CD4-positive, alpha-beta T cell (primary cell): ENCODE measurements around the gene NSUN5. TPM values are rescaled to one million over a fixed set of nuclear protein-coding genes. Genes with fewer than 3 reads are reported as not detected.
A peak's percentile ranks its signal among the peaks of the same experiment; 100 is the strongest.
"Not testable (repeated sequence)": the region's sequence is repeated elsewhere in the genome, so short reads cannot be mapped to it uniquely, and the experiment has no call there.

ENCODE experiments used
- ATAC-seq: fragments of 200-7000 bp; cut with Tn5 transposase; one replicate; pipeline ENCODE4 v1.10.0; 2022; ENCODE audit warnings: mild to moderate bottlenecking; ENCODE audit not compliant: poor library complexity
- CTCF ChIA-PET: fragments of 350-600 bp; sonication (Branson Sonifier 250); formaldehyde crosslinking; loops from one replicate; lab custom pipeline; 2021; ENCODE audit warnings: antibody characterized with exemption, inconsistent platforms; lab: Charles Lee
- POLR2A ChIA-PET: fragments of 350-600 bp; sonication (Branson Sonifier 250); formaldehyde crosslinking; loops from one replicate; lab custom pipeline; 2021; ENCODE audit warnings: antibody characterized with exemption, inconsistent platforms; lab: Charles Lee
- DNase-seq, 14 experiments: peaks; one replicate each; pipeline ENCODE4 v3.0.0-alpha.2; 2013 to 2020; ENCODE audit warnings: mixed read lengths in 2 of 14
- H3K27ac ChIP-seq, 2 donors: one replicate each; pipeline versions ENCODE4 v1.5.1 to v1.7.0; 2013; ENCODE audit warnings: low read length in 2 of 2, low read depth in 1 of 2, mild to moderate bottlenecking in 1 of 2
- H3K27me3 ChIP-seq, 2 experiments: 1 replicate in 1 of 2; 2 replicates in 1 of 2; pipeline versions ENCODE4 v1.6.1 to v1.7.0; 2013; ENCODE audit warnings: low read length in 2 of 2, control low read depth in 1 of 2, mild to moderate bottlenecking in 1 of 2, moderate library complexity in 1 of 2; ENCODE audit not compliant: insufficient read depth in 2 of 2, control insufficient read depth in 1 of 2
- H3K36me3 ChIP-seq: one replicate; pipeline ENCODE4 v1.6.1; 2013; ENCODE audit warnings: low read length, control low read depth; ENCODE audit not compliant: insufficient read depth
- H3K4me1 ChIP-seq: one replicate; pipeline ENCODE4 v1.6.1; 2013; ENCODE audit warnings: low read length, control low read depth; ENCODE audit not compliant: insufficient read depth
- H3K4me3 ChIP-seq: one replicate; pipeline ENCODE4 v1.5.1; 2013; ENCODE audit warnings: mild to moderate bottlenecking, low read length, moderate library complexity
- H3K9me3 ChIP-seq, 2 experiments: 1 replicate in 1 of 2; 2 replicates in 1 of 2; pipeline versions ENCODE4 v1.6.1 to v1.7.0; 2013; ENCODE audit warnings: low read length in 2 of 2, mild to moderate bottlenecking in 2 of 2, control low read depth in 1 of 2, moderate library complexity in 1 of 2; ENCODE audit not compliant: control insufficient read depth in 1 of 2, insufficient read depth in 1 of 2
- H3K27ac Mint-ChIP-seq: one replicate; pipeline ENCODE4 v1.8.0; 2020; ENCODE audit warnings: mixed read lengths
- H3K27me3 Mint-ChIP-seq: one replicate; pipeline ENCODE4 v1.8.0; 2021; ENCODE audit warnings: mixed read lengths
- H3K36me3 Mint-ChIP-seq: one replicate; pipeline ENCODE4 v1.8.0; 2021; ENCODE audit warnings: low read depth, mixed read lengths
- H3K4me1 Mint-ChIP-seq: one replicate; pipeline ENCODE4 v1.8.0; 2021; ENCODE audit warnings: low read depth, mixed read lengths
- H3K4me3 Mint-ChIP-seq: one replicate; pipeline ENCODE4 v1.8.0; 2020; ENCODE audit warnings: mild to moderate bottlenecking, mixed read lengths
- H3K9me3 Mint-ChIP-seq: one replicate; pipeline ENCODE4 v1.8.0; 2020; ENCODE audit warnings: mixed read lengths
- intact Hi-C, 2 experiments: fragments of 100-400 bp; cut with DNase I in 1 of 2; cut with micrococcal nuclease in 1 of 2; formaldehyde crosslinking; loops; one replicate each; pipeline versions ENCODE4 v1.15.1 to v1.9.0; 2023 to 2025; cut with DNase I, micrococcal nuclease
- total RNA-seq, 174 experiments: library from RNA in 2 of 174; stranded (reverse) in 2 of 174; gene quantifications; one replicate each; pipeline ENCODE4 v1.2.3 and lab custom pipeline; 2021 to 2026
- TF ChIP-seq, protein P1 (sequence below): fragments of 200-600 bp; IDR thresholded peaks from one replicate; pipeline ENCODE4 v1.8.0; 2022; ENCODE audit warnings: antibody characterized with exemption, mild to moderate bottlenecking

The NSUN5 gene
- total RNA-seq, 2 experiments from 2014 or later: 31.2 to 32.6 TPM

DNA sequence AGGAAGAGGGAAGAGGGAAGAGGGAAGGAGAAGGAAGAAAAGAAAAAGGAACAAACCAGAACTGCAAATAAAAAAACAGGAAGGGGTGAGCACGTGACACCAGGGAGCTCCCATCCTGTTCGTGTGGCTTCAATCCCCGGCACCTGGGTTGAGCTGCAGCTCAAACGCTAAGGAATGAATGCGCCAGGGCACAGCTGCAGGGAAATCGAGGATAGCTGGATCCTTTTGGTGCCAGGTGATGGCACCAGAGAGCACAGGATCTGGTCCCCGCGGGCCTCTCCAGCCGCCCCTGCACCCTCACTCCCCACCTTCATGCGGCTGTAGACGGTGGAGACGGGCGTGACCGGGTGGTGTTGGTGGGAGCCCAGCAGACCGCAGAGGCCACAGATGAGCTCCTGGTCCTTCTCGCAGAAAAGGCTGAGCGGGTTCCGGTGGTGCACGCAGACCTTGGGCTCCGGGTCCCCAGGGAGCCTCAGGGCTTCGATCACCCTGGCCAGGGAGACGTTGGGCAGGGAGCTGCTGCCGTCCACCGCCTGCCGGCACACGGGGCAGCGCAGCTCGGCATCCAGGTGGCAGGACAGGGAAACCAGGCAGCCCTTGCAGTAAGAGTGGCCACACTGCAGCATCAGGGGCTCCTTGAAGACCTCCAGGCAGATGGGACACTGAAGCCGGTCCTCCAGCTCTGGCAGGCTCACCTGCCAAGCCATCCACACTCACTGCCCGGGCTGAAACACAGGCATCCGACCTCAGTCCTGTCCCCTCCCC, 15.6 kb upstream of the NSUN5 start:
- H3K4me3 ChIP-seq: peak overlapping the region; percentile 29
- TF ChIP-seq, protein P1, sequence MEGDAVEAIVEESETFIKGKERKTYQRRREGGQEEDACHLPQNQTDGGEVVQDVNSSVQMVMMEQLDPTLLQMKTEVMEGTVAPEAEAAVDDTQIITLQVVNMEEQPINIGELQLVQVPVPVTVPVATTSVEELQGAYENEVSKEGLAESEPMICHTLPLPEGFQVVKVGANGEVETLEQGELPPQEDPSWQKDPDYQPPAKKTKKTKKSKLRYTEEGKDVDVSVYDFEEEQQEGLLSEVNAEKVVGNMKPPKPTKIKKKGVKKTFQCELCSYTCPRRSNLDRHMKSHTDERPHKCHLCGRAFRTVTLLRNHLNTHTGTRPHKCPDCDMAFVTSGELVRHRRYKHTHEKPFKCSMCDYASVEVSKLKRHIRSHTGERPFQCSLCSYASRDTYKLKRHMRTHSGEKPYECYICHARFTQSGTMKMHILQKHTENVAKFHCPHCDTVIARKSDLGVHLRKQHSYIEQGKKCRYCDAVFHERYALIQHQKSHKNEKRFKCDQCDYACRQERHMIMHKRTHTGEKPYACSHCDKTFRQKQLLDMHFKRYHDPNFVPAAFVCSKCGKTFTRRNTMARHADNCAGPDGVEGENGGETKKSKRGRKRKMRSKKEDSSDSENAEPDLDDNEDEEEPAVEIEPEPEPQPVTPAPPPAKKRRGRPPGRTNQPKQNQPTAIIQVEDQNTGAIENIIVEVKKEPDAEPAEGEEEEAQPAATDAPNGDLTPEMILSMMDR: peak; percentile 61
- not testable (repeated sequence) for H3K9me3 ChIP-seq, H3K36me3 Mint-ChIP-seq, H3K27me3 Mint-ChIP-seq, H3K4me1 Mint-ChIP-seq, H3K27ac ChIP-seq, H3K36me3 ChIP-seq, H3K9me3 Mint-ChIP-seq, H3K27me3 ChIP-seq
- intact Hi-C loops: loop anchor here (1.0 kb wide), 2 partner anchors 127 to 128 kb away; no protein-coding TSS in a partner anchor
- peak; percentile 94 for ATAC-seq
- CTCF ChIA-PET: interaction anchor here (0.6 to 1.1 kb wide), 6 partner anchors 10 to 196 kb away, joined by 3 to 4 read pairs (median 3); no protein-coding TSS in a partner anchor
- peak overlapping the region; percentile 70 for H3K4me3 Mint-ChIP-seq
- peak overlapping the region; percentile 44 for H3K27ac Mint-ChIP-seq
- POLR2A ChIA-PET: interaction anchor here (0.8 to 1.0 kb wide), 3 partner anchors 11 to 128 kb away, joined by 3 to 4 read pairs (median 4); partner anchors contain the start of gene NSUN5
- peaks cover 14% of the 10 kb centered on the region for H3K4me1 ChIP-seq
- peak; percentile 18 to 73 (median 43) for DNase-seq

DNA sequence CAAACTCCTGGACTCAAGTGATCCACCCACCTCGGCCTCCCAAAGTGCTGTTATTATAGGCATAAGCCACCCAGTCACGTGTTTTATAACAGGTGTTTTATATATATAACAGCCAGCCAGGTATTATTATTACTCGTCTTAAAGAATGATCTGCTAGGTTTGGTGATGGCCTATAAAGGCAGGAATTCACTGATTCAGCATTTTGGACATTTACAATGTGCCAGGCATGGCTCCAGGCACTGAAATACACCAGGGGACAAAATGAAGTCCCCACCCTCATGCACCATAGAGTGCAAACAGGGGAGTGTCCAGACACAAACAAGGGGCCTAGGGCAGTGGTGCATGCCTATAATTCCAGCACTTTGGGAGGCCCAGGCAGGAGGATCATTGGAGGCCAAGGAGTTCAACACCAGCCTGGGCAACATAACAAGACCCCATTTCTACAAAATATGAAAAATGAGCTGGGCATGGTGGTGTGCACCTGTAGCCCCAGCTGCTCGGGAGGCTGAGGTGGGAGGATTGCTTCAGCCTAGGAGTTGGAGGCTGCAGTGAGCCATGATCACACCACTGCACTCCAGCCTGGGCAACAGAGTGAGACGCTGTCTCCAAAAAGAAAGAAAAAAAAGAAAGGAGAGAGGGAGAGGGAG, 14.9 kb upstream of the NSUN5 start:
- H3K36me3 ChIP-seq, H3K27me3 Mint-ChIP-seq, H3K9me3 Mint-ChIP-seq, H3K27ac ChIP-seq, H3K4me1 Mint-ChIP-seq, H3K9me3 ChIP-seq, H3K27me3 ChIP-seq, H3K36me3 Mint-ChIP-seq, DNase-seq, ATAC-seq: not testable (repeated sequence)
- H3K4me1 ChIP-seq: peaks cover 14% of the 10 kb centered on the region
- intact Hi-C loops: loop anchor here (1.0 kb wide), 2 partner anchors 128 to 129 kb away; no protein-coding TSS in a partner anchor
- POLR2A ChIA-PET: interaction anchor here (0.8 to 1.0 kb wide), 3 partner anchors 11 to 128 kb away, joined by 3 to 4 read pairs (median 4); partner anchors contain the start of gene NSUN5
- H3K27ac Mint-ChIP-seq: peak overlapping the region; percentile 44
- H3K4me3 Mint-ChIP-seq: peak overlapping the region; percentile 70
- H3K4me3 ChIP-seq: peak overlapping the region; percentile 29
- CTCF ChIA-PET: interaction anchor here (0.6 to 1.1 kb wide), 6 partner anchors 10 to 197 kb away, joined by 3 to 4 read pairs (median 3); no protein-coding TSS in a partner anchor

DNA sequence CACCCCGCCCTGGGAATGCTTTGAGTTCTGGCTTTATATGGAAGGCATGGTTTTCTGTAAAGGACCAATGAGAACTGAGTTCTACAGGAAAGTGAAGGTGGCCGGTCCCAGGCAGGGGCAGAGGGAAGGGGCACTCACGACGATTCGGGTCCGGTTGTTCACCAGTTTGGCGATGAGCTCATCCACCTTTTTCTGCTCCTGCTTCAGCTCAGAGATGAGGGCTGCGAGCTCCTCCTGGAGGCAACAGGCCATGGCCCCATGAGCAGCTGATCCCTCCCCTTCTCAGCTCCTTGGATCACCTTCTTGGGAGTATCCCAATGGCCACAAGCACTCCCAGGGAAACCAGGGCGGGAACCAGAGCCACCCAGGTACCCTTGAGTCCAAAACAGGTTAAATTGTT, 11.4 kb upstream of the NSUN5 start:
- H3K36me3 ChIP-seq, H3K9me3 Mint-ChIP-seq, H3K27ac ChIP-seq, H3K27me3 ChIP-seq, POLR2A ChIA-PET, H3K27ac Mint-ChIP-seq, H3K27me3 Mint-ChIP-seq, H3K9me3 ChIP-seq, H3K4me1 Mint-ChIP-seq, H3K4me3 Mint-ChIP-seq, H3K4me3 ChIP-seq, DNase-seq, ATAC-seq, H3K36me3 Mint-ChIP-seq, CTCF ChIA-PET, intact Hi-C loops: not testable (repeated sequence)
- peaks cover 14% of the 10 kb centered on the region for H3K4me1 ChIP-seq

DNA sequence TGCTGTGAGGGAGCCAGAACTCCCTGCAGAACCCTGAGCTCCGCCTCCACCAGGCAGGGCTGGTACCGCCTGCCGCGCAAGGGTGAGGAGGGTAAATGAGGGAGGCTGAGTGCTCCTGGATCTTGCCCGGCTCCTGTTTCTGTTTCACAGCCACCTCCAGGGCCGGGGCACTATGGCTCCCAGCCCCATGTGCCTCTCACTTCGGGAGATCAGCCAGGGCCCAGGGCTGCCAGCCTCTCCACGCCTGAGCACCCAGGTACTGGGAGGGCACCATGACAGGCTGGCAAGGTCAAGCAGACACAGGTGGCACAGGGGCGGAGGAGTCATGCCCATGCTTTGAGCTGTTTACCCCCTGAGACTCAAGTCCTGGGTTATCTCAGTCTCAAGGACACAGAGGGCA, 10.9 kb upstream of the NSUN5 start:
- H3K36me3 ChIP-seq, POLR2A ChIA-PET, H3K36me3 Mint-ChIP-seq, CTCF ChIA-PET, DNase-seq, H3K4me1 Mint-ChIP-seq, H3K9me3 Mint-ChIP-seq, intact Hi-C loops, H3K4me3 Mint-ChIP-seq, H3K27ac ChIP-seq, H3K9me3 ChIP-seq, H3K27me3 Mint-ChIP-seq, H3K4me3 ChIP-seq, H3K27me3 ChIP-seq, H3K27ac Mint-ChIP-seq, ATAC-seq: not testable (repeated sequence)
- H3K4me1 ChIP-seq: peaks cover 12% of the 10 kb centered on the region

DNA sequence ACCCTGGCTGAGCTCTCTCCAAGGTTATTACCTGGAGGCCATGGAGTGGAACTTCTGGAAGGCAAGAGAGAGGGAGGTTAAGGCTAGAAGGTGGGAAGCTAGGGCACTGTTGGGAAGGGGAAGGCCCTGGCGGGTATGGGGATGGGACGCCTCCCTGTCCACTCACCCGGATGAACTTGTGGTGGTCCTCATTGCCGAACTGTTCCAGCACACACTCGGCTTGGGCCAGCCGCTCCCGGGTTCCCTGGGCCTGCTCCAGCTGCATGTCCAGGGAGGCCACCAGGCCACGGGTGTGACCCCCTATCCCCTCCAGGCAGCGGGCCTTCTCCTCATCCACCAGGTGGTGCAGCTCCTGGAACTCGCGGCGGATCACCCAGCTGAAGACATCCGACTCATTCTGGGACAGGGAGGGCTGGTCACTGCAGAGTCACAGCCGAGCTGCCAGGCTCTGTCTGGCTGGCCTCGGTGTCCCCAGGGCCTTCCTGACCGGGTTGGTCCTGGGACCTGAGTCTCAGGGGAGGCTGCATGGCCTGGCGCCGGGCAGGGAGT, 10.1 kb upstream of the NSUN5 start:
- H3K27me3 Mint-ChIP-seq, POLR2A ChIA-PET, H3K4me1 Mint-ChIP-seq, H3K4me1 ChIP-seq, H3K27ac ChIP-seq, H3K36me3 ChIP-seq, intact Hi-C loops, DNase-seq, H3K36me3 Mint-ChIP-seq, H3K4me3 Mint-ChIP-seq, H3K9me3 ChIP-seq, H3K4me3 ChIP-seq, H3K9me3 Mint-ChIP-seq, H3K27me3 ChIP-seq, H3K27ac Mint-ChIP-seq, ATAC-seq: not testable (repeated sequence)
- CTCF ChIA-PET: interaction anchor here (0.6 kb wide), 1 partner anchor 16 kb away, joined by 3 read pairs; no protein-coding TSS in a partner anchor
